IPS-NIHi7 (cell line): Measurements from ENCODE around the gene TSPAN1.

Experiments
- DNase-seq: peaks from one replicate; pipeline ENCODE4 v3.0.0; 2012; ENCODE audit warnings: mixed read lengths; ENCODE audit errors: extremely low spot score

Gene TSPAN1

DNA sequence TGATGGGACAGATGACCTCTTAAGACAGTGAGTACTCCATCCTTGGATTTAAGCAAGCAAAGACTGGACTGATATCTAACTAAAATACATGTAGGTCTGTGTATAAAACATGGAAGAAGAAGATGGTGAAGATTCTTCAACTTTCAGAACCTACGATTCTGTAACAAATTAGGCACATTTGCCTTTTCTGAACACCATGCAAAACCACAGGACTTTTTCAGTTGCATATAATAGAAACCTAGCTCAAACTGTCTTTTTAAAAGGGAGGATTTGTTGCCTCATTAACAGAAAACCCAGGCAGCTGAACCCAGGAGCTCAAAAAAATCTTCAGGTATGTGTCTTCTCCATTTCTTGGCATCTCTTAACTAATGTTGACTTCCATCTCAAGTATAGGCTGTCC lies 14.7 kb upstream of the TSPAN1 start:
- DNase-seq: no peak

DNA sequence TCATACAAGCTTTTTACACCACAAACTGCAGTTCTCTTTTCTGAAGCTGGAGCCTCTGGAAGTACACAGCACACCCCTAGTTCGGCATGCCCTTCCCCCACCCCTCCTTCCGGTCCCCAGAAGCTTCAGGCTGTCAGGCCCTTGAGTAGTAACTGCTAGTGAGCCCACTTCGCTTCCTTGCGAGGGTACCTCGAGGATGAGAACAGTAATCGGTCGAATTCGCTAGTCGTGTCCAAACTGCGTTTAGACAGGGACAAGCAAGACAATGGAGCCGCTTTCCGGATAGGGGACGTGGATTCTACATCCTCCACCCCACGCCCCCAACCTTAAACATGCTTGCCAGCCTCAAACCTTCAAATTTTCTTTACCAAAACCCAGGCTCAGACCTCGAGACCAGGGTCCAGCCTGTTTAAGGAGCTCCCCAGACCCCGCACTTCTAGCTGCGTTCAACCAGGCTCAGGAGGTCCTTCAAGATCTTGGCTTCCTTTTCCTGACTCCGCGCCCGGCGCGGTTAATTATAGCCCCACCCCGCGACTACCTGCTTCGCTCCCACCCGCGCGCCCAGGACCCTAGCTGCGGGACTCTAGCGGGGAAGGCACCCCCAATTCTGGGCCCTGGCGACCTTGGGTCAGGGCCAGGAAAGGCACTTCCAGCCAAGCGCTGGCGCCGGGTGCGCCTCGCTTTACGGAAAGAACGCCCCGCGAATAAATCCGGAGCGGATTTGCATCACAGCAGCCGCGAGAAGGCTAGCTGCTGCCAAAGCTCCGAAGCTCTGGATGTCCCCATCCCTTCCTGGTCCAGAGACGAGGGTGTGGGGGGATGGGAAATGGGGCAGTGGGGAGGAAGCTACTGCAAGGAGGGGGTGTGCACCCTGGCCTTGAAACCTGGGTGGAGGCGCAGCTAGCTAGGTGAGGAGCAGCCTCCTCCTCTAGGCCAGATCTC lies 8.1 kb upstream of the TSPAN1 start:
- peak; percentile 34 for DNase-seq

DNA sequence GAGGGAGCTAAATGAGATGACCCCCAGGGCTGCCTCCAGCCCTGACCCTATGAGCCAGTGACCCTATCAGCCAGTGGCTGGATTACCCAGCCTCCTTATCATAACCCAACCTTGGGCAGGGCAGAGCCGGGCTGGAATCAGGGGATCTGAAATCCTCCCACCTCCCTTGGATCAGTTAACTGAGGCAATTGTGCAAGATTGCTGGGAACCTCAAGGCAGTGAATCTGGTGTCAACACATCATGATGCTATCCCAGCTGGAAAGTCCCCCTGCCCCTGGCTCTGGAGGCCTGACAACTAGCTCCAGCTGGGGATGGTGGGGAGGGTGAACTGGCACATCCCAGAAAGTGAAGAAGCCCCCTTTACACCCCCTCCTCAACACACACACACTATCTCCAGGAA lies 6.4 kb upstream of the TSPAN1 start:
- DNase-seq: no peak

DNA sequence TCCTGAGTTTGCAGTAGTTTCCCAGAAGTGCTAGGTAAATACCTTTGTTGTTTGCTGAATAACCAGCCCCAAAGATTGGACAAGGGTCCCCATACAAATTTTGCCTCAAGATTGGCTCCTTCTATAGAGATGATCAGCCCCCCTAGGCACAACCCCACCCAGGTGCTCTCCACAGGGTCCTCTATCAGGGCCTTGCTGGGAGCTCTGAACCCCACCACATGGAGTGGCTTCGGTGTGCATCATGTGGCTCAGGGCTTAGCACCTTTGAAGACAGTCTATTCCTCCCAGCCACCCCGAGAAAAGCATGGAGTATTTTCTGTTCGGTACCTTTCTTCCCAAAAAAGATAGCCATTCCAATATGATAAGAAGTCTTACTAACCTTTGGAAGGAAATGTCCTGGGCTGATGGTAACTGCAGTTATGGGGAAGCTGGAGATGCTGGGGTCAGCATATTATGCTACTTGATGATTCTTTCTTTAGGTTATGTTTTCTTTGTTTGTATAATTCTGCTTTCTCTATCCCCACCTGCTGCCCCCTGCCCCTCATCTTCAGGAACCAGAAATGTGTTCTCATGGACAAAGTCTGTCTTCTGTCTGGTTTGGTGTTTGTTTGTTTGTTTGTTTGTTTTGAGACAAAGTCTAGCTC lies 5.0 kb upstream of the TSPAN1 start:
- DNase-seq: no peak

DNA sequence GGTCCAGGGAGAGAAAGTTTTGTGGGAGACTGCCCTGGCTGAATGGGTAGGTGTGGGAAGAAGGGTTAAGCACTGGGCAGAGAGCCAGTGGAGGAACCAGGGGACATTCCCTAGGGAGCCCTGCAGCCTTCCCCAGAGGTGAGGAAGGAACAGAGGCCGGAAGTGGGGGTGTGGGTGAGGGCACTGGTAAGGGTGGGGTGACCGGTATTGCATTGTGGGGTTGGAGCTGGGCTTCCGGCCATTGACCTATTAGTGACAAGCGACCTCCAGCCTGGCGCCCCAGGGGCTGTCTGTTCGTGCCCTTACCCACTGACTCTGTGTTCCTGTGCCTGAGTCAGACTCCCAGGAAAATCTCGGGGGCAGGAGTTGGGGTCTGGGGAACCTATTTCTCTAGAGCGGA lies 3.5 kb upstream of the TSPAN1 start:
- no peak for DNase-seq

DNA sequence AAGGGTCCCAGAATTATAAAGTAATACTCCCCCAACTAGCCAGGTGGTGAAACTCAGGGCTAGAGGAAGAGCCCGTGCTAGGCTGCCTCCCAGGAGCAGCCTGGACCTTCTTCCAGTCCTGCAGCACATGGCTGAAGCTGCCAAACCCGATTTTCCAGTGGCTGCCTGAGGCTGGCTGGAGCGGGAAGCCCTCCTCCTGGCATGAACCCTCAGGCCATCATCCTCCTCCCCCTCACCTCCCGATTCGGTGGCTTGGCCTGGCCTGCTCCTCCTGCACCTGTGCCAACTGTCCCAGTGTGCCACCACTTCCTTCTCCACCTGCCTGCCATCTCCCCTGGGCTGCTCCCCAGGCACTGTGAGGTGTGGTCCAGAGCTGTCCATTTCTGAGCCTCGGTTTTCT lies 3.0 kb upstream of the TSPAN1 start:
- DNase-seq: peak; percentile 60

DNA sequence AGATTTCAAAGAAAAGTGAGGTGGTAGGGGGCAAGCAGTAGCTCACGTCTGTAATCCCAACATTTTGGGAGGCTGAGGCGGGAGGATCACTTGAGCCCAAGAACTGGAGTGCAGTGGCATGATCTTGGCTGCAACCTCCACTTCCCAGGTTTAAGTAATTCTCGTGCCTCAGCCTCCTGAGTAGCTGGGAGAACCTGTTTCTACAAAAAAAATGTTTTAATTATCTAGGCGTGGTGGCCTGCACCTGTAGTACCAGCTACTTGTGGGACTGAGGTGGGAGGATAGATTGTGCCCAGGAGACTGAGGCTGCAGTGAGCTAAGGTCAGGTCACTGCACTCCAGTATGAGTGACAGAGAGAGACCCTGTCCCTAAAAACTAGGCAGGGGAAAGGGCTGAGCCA lies 2.6 kb upstream of the TSPAN1 start:
- no peak for DNase-seq

DNA sequence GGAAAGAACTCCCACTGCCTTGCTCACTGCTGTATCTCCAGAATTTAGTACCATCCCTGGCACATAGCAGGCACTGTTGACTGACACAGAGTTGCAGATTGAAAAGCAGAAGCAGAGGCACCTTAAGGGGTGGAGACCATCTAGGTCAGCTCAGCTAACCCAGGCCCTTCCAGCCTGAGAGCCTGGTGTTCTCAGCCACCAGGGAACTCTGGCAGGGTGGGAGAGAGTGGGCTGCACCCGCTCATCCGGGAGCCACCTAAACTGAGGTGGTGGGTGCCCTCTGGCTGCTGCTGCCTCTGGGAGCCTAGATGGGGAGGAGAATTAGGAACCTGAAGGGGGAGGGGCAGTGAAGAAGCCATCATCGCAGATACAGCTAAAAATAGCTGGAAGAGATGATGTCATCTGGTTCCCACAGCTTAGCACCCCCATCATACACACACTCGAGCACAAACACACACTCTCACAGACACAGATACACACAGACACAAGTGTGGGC lies 1.5 kb upstream of the TSPAN1 start:
- no peak for DNase-seq

DNA sequence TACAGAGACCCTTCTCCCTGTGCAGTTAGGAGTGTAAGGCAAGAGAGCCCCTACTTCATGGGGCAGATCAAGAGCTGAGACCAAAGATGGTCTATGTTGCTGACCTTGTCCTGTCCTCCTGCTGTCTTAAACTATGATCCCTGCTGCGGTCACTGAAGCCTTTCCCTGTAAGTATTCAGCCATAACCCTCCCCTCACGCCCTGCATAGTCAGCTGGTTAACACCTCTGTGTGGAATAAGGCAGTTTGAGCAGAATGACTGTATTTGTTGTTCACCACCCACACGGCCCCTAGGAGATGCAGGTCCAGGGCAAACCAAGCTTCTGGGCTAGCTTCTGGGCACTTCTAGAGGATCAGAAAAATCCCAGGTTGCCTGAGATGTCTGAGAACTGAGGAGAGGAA lies 356 bp downstream of the TSPAN1 start:
- no peak for DNase-seq

DNA sequence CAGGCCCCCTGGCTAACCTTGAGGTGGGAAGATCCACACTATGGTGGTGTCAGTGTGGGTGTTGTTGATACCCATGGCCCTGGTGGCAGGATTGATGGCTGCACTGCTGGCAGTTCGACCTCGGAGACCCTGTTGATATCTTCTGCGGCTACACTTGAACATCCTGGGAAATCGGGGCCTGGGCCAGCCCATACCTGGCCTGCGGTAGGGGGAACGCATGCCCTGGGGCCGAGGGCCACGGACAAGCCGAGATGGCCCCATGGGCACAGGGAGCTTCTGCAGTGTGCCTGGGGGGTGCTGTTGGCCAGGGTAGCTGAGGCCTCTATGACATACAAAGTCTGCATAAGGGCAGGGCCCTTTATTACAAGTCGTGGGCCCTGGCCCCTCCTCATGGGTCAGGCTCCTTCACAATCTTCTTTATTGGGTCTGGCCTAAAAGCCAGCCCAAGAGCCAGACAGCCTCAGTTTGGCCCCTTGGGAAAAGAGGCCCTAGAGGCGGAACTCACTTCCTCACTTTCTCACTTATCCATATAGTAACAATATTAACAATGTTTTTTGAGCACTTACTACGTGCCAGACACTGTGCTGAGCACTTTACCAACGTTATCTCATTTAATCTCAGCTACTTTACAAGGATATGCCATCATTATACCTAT lies 1.5 kb downstream of the TSPAN1 start, which contains the start of gene P3R3URF:
Gene P3R3URF, minus strand, starts transcription at position 278 of the 655 bp plus-strand sequence. Its CDS starts 17 bp downstream, at position 261.
- DNase-seq: no peak

DNA sequence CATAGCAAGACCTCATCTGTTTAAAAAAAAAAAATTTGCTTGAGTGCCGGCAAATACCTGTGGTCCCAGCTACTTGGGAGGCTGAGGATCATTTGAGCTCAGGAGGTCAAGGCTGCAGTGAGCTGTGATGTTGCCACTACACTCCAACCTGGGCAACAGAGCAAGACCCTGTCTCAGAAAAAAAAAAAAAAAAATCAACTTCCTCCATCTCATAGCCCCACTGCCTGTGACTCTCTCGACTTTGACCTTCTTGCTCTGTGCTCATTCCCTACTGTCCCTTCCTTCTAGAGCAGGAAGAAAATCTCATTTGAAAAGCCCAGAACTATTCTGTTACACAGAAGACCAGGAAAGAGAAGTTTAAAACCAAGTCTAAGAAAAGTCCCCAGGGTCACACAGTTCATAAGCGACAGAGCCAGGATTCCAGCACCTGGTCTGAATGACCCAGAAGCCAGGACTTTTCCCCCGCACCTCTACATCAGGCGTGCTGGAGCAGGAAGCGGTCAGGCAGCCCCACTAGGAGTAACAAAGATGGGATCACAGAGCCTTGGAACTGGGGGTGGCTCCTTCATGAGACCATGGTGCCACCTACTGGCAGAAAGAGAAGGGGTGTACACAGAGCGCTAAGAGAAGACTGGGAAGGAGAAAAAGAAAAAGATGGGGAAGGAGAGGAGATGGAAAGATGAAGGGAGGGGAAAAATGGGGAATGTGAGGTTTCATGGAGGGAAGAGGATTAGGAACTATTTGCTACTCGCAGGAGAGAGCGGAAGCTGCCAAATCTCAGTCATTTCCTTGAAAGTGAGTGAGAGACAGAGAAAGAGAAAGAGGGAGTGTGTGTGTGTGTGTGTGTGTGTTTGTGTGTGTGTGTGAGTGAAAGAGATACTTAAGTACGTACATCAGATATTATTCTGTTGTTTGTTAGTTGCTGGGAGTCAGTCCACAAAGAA lies 4.5 kb downstream of the TSPAN1 start:
- peak; percentile 94 for DNase-seq

DNA sequence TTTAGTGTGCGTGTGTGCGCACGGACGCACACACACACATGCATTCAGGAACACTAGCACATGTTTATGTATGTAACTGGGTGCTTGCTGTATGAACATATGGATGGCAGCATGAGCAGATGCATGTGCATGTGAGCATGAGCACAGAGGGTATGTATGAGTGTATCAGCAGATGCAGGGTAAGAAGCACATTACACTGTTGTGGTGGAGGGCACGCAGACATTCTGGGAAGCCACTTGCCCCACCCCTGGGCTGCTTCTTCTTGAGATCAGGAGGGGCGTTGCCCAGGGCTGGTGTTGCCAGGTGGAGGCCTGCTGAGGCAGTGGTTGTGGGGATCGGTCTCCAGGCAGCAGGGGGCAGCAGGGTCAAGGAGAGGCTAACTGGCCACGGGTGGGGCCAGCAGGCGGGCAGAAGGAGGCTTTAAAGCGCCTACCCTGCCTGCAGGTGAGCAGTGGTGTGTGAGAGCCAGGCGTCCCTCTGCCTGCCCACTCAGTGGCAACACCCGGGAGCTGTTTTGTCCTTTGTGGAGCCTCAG lies 5.3 kb downstream of the TSPAN1 start:
- peak; percentile 75 for DNase-seq

DNA sequence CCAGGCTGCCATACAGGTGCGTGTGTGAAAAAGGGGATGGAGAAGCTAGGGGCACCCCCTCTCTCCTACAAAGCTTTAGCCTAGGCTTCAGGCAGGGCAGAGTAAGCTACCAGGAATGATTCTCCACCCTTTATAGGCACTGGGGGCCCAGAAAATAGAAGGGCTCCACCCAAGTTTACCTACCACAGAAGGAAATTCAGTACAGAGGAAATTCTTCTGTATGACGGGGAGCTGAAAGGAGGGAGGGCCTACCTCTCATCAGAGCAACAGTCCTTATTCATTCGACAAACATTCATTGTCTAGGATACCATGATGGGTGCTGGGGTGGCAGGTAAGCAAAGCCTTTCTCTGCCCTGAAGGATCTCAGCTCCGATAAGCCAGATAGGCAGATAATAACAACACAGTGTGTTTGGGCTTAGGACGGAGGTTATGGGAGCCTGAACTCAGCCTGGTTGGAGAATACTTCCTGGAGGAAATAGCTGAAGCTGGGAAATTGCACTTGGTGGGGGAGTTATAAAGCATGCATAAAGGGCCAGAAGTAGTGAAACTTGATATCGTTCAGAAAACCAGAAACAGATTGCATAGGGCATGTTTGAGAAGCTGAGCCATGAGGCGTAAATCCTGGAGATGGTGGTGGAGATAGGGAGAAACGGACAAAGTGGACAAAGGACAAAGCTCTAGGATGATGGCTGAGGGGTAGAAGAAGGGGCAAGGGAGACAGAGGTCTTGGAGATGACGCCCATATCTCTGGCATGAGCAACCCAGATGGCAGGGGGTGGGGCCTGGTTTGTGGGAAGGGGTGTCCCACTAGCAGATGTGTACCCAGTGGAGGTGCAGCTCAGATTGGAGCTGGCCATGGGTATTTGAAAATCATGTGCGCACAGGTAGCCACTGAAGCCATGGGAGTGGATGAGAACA lies 6.7 kb downstream of the TSPAN1 start:
- no peak for DNase-seq

DNA sequence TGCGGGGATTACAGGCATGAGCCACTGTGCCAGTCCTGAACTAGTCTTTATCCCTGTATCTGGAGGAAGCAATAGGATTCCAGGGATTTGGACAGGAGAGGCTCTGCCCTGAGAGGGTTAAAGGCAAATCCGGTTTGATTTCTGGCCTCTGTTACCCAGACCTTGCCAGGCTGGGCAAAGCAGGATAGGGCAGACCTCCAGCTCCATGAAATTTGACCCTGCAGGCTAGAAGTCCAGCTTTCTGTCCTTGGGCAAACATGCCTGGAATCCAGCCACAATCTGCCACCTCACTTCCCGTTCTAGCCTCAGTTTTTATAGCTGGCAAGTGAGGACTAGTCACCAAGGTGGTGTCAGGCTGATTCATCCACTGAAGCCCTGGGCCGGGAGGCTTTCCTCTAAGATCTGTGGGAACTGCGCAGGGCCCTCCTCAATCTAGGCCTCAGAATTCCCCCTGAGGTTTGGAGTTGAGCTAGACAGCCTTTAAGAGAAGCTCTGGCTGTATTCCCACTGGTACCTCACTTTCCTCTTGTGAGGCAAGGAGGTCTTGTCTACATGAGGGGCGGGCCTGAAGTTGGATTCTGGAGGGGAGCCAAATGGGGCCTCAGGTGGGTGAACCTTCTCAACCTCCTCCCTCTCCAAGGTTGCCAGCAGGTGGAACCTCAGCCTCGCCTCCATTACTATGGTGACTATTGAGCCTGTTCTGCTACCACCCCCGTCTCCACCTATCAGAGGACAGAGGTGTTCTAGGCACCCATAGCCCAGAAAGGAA lies 8.4 kb downstream of the TSPAN1 start:
- no peak for DNase-seq

DNA sequence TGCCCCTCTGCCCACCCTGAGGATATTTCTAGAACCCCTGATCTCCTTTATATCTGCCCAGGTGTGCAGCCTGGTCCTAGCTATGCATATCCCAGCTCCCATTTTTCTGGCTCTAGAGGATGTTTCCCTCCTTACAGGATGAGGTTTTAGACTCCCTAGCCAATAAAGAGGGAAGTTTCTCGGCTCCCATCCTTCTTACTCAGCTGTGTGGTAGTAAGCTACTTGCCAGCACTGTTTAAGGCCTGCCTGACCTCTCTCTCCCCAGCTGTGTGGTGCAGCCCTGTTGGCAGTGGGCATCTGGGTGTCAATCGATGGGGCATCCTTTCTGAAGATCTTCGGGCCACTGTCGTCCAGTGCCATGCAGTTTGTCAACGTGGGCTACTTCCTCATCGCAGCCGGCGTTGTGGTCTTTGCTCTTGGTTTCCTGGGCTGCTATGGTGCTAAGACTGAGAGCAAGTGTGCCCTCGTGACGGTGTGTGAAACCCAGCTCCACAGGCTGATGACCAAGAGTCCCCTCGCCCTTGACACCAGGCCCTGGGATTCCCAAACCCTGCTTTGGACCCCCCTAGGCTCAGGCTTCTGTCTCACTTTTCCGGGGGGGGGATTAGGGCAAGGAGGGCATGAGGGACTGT lies 9.2 kb downstream of the TSPAN1 start:
- no peak for DNase-seq

DNA sequence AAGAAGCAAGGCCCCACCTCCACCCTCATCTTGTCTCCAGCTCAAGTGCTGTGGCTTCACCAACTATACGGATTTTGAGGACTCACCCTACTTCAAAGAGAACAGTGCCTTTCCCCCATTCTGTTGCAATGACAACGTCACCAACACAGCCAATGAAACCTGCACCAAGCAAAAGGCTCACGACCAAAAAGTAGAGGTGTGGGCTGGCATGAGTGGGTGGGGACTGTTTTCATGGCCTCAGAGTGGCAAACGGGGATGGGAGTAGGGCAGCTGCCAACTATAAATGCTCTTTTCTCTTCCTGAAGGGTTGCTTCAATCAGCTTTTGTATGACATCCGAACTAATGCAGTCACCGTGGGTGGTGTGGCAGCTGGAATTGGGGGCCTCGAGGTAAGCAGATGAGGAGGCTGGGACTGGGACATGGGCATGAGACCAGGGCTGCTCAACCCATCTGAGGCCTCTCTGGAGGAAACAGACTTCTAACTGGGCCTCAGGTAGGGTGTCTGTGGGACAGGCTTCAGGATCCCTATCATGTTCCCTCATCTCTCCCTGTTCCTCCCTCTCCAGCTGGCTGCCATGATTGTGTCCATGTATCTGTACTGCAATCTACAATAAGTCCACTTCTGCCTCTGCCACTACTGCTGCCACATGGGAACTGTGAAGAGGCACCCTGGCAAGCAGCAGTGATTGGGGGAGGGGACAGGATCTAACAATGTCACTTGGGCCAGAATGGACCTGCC lies 10.2 kb downstream of the TSPAN1 start:
- DNase-seq: no peak

DNA sequence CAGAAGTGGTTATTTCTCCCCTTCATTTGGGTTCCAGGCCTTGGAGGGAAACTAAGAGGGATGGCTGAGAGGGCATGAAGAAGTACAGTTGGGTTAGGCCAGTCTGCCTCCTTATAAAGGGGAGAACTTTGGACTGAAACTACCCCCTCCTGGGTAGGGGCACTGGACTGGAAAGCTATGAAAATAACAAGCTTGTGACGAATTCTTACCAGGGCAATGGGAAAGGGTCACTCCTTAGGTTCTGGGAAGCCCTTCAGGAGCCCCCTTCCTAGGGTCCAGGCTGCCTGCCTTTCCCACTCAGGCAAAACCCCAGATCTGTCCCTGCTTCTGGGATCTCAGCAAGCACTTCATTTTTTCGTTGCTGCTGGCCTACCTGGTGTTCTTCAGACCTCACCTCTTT lies 11.2 kb downstream of the TSPAN1 start:
- no peak for DNase-seq
